ENCODE measurements around the gene PCYT2.

- TF ChIP-seq, protein P1, sequence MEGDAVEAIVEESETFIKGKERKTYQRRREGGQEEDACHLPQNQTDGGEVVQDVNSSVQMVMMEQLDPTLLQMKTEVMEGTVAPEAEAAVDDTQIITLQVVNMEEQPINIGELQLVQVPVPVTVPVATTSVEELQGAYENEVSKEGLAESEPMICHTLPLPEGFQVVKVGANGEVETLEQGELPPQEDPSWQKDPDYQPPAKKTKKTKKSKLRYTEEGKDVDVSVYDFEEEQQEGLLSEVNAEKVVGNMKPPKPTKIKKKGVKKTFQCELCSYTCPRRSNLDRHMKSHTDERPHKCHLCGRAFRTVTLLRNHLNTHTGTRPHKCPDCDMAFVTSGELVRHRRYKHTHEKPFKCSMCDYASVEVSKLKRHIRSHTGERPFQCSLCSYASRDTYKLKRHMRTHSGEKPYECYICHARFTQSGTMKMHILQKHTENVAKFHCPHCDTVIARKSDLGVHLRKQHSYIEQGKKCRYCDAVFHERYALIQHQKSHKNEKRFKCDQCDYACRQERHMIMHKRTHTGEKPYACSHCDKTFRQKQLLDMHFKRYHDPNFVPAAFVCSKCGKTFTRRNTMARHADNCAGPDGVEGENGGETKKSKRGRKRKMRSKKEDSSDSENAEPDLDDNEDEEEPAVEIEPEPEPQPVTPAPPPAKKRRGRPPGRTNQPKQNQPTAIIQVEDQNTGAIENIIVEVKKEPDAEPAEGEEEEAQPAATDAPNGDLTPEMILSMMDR (conservative IDR thresholded peaks at IDR 0.05 in 1 of 2, IDR thresholded peaks at IDR 0.05 in 1 of 2; ENCODE audit: extremely low read depth in 1 of 2, insufficient read depth in 1 of 2, low read depth in 1 of 2, low read length in 2 of 2), result no peak
- TF ChIP-seq EZH2 (IDR thresholded peaks at IDR 0.05; ENCODE audit: borderline replicate concordance, low read length), result no peak
Observed at GRCh38 chr17:81902023-81902652, 9.1 kb downstream of the PCYT2 start, which contains the start of gene NPB.

All from mammary epithelial cell (primary cell).